PC-3 (cell line): ENCODE results near the gene NAV1. TPM values are rescaled to one million over a fixed set of nuclear protein-coding genes. Genes with fewer than 3 reads are reported as not detected.

ENCODE experiments used
- ATAC-seq: fragments of 200-7000 bp; cut with Tn5 transposase; 2 replicates; pipeline ENCODE4 v1.9.1; 2020; ENCODE audit warnings: mild to moderate bottlenecking, moderate library complexity
- BruUV-seq: library from RNA; stranded (reverse); fragments of 400-500 nt; replicated peaks from 2 replicates; lab custom pipeline; 2021; lab: Mats Ljungman, UMichigan
- CTCF ChIA-PET: fragments of 300-600 bp; sonication (Branson Sonifier 250); formaldehyde crosslinking; loops from one replicate; lab custom pipeline; 2022; ENCODE audit warnings: antibody characterized with exemption; lab: Charles Lee
- POLR2A ChIA-PET: fragments of 300-600 bp; sonication (Branson Sonifier 250); formaldehyde crosslinking; loops from one replicate; lab custom pipeline; 2022; ENCODE audit warnings: antibody characterized with exemption; ENCODE audit not compliant: unreplicated experiment; lab: Charles Lee
- DNase-seq: peaks from one replicate; pipeline ENCODE4 v3.0.0-alpha.2; 2015
- H2AFZ ChIP-seq: fragments of 300-600 bp; sonication (generic); 2 replicates; pipeline ENCODE4 v1.6.0; 2016; ENCODE audit warnings: antibody characterized with exemption, low read length
- H3F3A ChIP-seq: fragments of 300-600 bp; sonication (generic); one replicate; pipeline ENCODE4 v1.6.0; 2017; ENCODE audit warnings: antibody characterized with exemption, low read length, control low read depth, mild to moderate bottlenecking; ENCODE audit not compliant: unreplicated experiment
- H3K27ac ChIP-seq: fragments of 300-600 bp; sonication (generic); 2 replicates; pipeline ENCODE4 v1.5.1; 2016; ENCODE audit warnings: mild to moderate bottlenecking, low read length
- H3K27me3 ChIP-seq: fragments of 300-600 bp; sonication (generic); 2 replicates; pipeline ENCODE4 v1.6.1; 2016; ENCODE audit warnings: low read length, mixed read lengths
- H3K36me3 ChIP-seq: fragments of 300-600 bp; sonication (generic); 2 replicates; pipeline ENCODE4 v1.6.1; 2016; ENCODE audit warnings: low read depth, mixed run types, low read length, mixed read lengths
- H3K4me1 ChIP-seq: fragments of 300-600 bp; sonication (generic); 2 replicates; pipeline ENCODE4 v1.5.1; 2016; ENCODE audit warnings: low read length; ENCODE audit not compliant: insufficient read depth
- H3K4me2 ChIP-seq: fragments of 300-600 bp; sonication (generic); 2 replicates; pipeline ENCODE4 v1.6.0; 2016; ENCODE audit warnings: low read length
- H3K4me3 ChIP-seq: fragments of 300-600 bp; sonication (generic); 2 replicates; pipeline ENCODE4 v1.5.1; 2016; ENCODE audit warnings: mild to moderate bottlenecking, low read length, mixed read lengths
- H3K79me2 ChIP-seq: fragments of 300-600 bp; sonication (generic); 2 replicates; pipeline ENCODE4 v1.6.1; 2017; ENCODE audit warnings: low read length, mixed read lengths
- H3K9ac ChIP-seq: fragments of 300-600 bp; sonication (generic); 2 replicates; pipeline ENCODE4 v1.6.0; 2016; ENCODE audit warnings: mild to moderate bottlenecking, low read length
- H3K9me2 ChIP-seq: fragments of 300-600 bp; sonication (generic); replicated peaks from 2 replicates; pipeline ENCODE4 v1.6.1; 2016; ENCODE audit warnings: mixed run types, low read length, mixed read lengths
- H3K9me3 ChIP-seq: fragments of 300-600 bp; sonication (generic); 2 replicates; pipeline ENCODE4 v1.6.1; 2016; ENCODE audit warnings: low read length, mixed read lengths
- H4K20me1 ChIP-seq: fragments of 300-600 bp; sonication (generic); 2 replicates; pipeline ENCODE4 v1.6.1; 2016; ENCODE audit warnings: low read length, mixed read lengths
- CTCF ChIP-seq: fragments of 300-600 bp; sonication (generic); conservative IDR thresholded peaks from 2 replicates; pipeline ENCODE4 v1.5.1; 2017; ENCODE audit warnings: antibody characterized with exemption, low read depth, mild to moderate bottlenecking, low read length
- EZH2 ChIP-seq: fragments of 300-600 bp; sonication (generic); IDR thresholded peaks from one replicate; pipeline ENCODE4 v1.6.1; 2017; ENCODE audit warnings: antibody characterized with exemption, mild to moderate bottlenecking, low read length; ENCODE audit not compliant: unreplicated experiment
- EZH2phosphoT487 ChIP-seq: fragments of 300-600 bp; sonication (generic); IDR thresholded peaks from 2 replicates; pipeline ENCODE4 v1.6.1; 2018; ENCODE audit warnings: mild to moderate bottlenecking, antibody characterized with exemption, low read length, borderline replicate concordance
- intact Hi-C: fragments of 100-400 bp; cut with micrococcal nuclease; formaldehyde crosslinking; loops from 2 replicates; pipeline ENCODE4 v1.9.0; 2023
- total RNA-seq: library from RNA; depleted of rRNA; stranded (reverse); fragments of >200 nt; gene quantifications from 2 replicates; pipeline ENCODE4 v1.2.3, GENCODE V29; 2014

Gene NAV1
- total RNA-seq, 1 experiment from 2014 or later, result 2.6 TPM

DNA sequence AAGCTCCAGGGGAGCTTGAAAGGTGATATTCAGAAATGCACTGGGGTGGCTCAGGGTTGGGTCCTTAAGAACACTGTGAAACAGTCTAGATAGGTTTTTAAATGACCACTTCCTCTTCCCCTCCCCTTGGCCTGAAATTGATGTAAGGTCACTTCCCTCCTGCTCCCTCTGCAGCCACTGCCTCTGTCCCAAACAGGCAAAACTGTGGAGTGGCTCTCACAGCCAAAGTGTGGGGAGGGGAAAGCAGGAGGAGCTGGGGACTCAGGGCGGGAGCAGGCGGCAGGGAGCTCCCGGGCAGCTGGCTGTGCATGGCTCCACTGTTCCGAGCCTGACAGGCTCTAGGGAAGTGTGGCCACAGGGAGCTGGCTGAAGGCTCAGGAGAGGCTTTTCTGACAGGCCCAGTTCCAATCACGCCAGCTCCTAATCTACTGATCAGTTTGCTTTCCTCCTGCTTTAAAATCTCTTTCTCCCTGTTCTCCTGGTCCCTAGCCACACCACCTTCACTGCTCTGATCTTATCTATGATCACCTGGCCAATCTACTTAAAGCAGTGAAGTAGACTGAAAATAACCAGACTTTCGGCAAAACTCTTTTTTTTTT lies 26.9 kb upstream of the NAV1 start:
- TF ChIP-seq EZH2 (no peak), CTCF (no peak), EZH2phosphoT487 (no peak)
- no peaks in the 10 kb centered on the region for H3K9me2 ChIP-seq
- H3K9me3 ChIP-seq, result no peaks in the 10 kb centered on the region
- no peak overlapping the region for H3K4me3 ChIP-seq
- peak; percentile 9 for ATAC-seq
- no peaks in the 10 kb centered on the region for H3K27me3 ChIP-seq
- POLR2A ChIA-PET, result interaction anchor here (1.3 kb wide), 1 partner anchor 9 kb away, joined by 5 read pairs; no protein-coding TSS in a partner anchor
- peak overlapping the region; percentile 22; the same call in 1 of the 2 replicates for H3K9ac ChIP-seq
- peaks cover 6% of the 10 kb centered on the region; the same call in 1 of the 2 replicates for H3K79me2 ChIP-seq
- H4K20me1 ChIP-seq, result no peaks in the 10 kb centered on the region
- intact Hi-C loops, result no loop called here
- no peaks in the 10 kb centered on the region; the same call in 1 of the 2 replicates for H3K36me3 ChIP-seq
- peak; percentile 16 for DNase-seq
- peak overlapping the region; percentile 65 for H2AFZ ChIP-seq
- CTCF ChIA-PET, result interaction anchor here (0.6 to 3.1 kb wide), 9 partner anchors 8 to 112 kb away, joined by 3 to 67 read pairs (median 4); no protein-coding TSS in a partner anchor
- H3K4me2 ChIP-seq, result peak overlapping the region; percentile 53
- peak overlapping the region; percentile 48 for H3K27ac ChIP-seq
- peaks cover 67% of the 10 kb centered on the region for H3K4me1 ChIP-seq
- no TSS peak for BruUV-seq
- no peaks in the 10 kb centered on the region for H3F3A ChIP-seq

DNA sequence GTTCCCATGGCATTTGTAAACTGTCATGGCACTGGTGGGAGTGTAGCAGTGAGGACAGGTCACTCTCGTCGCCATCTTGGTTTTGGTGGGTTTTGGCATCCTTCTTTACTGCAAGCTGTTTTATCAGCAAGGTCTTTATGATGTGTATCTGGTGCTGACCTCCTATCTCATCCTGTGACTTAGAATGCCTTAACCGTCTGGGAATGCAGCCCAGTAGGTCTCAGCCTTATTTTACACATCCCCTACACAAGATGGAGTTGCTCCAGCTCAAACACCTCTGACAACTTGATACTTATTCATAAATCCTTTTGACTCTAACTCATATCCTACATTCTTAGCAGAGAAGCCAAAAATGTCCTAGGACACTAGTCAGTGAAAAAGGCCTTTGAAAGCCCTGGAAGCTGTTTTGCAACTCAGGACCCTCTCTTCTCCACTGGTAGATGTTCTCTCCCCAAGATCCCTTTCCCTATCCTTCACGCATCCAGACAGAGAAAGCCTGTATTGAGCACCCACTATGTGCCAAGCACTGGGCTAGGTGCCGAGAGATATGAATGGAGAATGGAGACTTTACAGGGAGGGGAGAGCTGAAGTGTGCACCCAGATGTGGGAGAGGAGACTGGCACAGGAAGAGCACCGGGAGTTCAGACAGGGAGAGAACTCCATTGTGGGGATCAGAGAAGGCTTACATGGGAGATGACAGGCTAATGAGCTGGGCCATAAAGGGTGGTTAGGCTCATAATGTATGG lies 25.3 kb upstream of the NAV1 start:
- Histone ChIP-seq H3K79me2 (no peaks in the 10 kb centered on the region), H3K9me2 (no peaks in the 10 kb centered on the region), H3K9me3 (no peaks in the 10 kb centered on the region), H3K9ac (no peak overlapping the region), H3K4me1 (peaks cover 67% of the 10 kb centered on the region), H2AFZ (no peak overlapping the region), H3K36me3 (no peaks in the 10 kb centered on the region; the same call in 1 of the 2 replicates), H3K4me3 (no peak overlapping the region), H3K27ac (no peak overlapping the region), H3F3A (no peaks in the 10 kb centered on the region), H4K20me1 (no peaks in the 10 kb centered on the region), H3K27me3 (no peaks in the 10 kb centered on the region), H3K4me2 (no peak overlapping the region)
- intact Hi-C loops, result loop anchor here (1.0 kb wide), 3 partner anchors 31 to 77 kb away; no protein-coding TSS in a partner anchor
- DNase-seq (no peak), ATAC-seq (no peak)
- BruUV-seq, result no TSS peak
- POLR2A ChIA-PET, result interaction anchor here (0.5 kb wide), 1 partner anchor 8 kb away, joined by 3 read pairs; no protein-coding TSS in a partner anchor
- CTCF ChIA-PET, result interaction anchor here (0.7 to 3.1 kb wide), 6 partner anchors 10 to 78 kb away, joined by 3 to 67 read pairs (median 12); no protein-coding TSS in a partner anchor
- TF ChIP-seq EZH2phosphoT487, result no peak
- TF ChIP-seq CTCF, result no peak
- TF ChIP-seq EZH2, result no peak
